C4-2B (cell line): Measurements from ENCODE around the gene ADAMTSL1.

Experiments used
- ZFX ChIP-seq: fragments of 450-650 bp; IDR thresholded peaks from 2 replicates; pipeline ENCODE4 v1.6.1; 2017
- TF ChIP-seq, protein P1 (sequence below): fragments of 450-650 bp; conservative IDR thresholded peaks from 2 replicates; pipeline ENCODE4 v1.5.1; 2017; ENCODE audit warnings: mild to moderate bottlenecking

DNA sequence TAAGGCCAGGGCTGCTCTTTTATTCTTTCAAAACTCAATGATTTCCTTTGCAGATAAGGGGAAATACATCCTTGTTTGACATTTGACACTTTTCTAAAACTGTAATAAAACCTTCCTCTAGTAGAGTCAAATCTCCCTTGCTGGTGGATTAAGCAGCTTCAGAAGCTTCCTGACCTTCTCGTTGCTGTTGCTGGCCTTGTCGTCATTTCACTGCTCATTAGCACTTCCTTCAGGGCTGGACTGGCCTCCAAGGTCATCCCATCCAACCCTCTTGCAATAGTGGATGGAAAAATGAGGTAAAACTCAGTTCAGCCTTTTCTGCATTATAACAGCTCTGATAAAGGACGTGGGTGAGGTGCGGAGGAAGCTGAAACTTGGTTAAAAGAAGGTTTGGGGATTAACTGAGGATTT lies 1.1 kb upstream of the ADAMTSL1 start:
- TF ChIP-seq, protein P1, sequence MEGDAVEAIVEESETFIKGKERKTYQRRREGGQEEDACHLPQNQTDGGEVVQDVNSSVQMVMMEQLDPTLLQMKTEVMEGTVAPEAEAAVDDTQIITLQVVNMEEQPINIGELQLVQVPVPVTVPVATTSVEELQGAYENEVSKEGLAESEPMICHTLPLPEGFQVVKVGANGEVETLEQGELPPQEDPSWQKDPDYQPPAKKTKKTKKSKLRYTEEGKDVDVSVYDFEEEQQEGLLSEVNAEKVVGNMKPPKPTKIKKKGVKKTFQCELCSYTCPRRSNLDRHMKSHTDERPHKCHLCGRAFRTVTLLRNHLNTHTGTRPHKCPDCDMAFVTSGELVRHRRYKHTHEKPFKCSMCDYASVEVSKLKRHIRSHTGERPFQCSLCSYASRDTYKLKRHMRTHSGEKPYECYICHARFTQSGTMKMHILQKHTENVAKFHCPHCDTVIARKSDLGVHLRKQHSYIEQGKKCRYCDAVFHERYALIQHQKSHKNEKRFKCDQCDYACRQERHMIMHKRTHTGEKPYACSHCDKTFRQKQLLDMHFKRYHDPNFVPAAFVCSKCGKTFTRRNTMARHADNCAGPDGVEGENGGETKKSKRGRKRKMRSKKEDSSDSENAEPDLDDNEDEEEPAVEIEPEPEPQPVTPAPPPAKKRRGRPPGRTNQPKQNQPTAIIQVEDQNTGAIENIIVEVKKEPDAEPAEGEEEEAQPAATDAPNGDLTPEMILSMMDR, result no peak
- no peak for TF ChIP-seq ZFX
